ENCODE results near the gene C1QC.

The C1QC gene

GRCh38 chr1:22611530-22611947 lies 31.9 kb upstream of the C1QC start:
- TF ChIP-seq GATA2 (IDR thresholded peaks at IDR 0.05; ENCODE audit: low read depth, low read length), result no peak
- TF ChIP-seq GATA3 (IDR thresholded peaks at IDR 0.05; ENCODE audit: low read depth, low read length), result no peak

DNA sequence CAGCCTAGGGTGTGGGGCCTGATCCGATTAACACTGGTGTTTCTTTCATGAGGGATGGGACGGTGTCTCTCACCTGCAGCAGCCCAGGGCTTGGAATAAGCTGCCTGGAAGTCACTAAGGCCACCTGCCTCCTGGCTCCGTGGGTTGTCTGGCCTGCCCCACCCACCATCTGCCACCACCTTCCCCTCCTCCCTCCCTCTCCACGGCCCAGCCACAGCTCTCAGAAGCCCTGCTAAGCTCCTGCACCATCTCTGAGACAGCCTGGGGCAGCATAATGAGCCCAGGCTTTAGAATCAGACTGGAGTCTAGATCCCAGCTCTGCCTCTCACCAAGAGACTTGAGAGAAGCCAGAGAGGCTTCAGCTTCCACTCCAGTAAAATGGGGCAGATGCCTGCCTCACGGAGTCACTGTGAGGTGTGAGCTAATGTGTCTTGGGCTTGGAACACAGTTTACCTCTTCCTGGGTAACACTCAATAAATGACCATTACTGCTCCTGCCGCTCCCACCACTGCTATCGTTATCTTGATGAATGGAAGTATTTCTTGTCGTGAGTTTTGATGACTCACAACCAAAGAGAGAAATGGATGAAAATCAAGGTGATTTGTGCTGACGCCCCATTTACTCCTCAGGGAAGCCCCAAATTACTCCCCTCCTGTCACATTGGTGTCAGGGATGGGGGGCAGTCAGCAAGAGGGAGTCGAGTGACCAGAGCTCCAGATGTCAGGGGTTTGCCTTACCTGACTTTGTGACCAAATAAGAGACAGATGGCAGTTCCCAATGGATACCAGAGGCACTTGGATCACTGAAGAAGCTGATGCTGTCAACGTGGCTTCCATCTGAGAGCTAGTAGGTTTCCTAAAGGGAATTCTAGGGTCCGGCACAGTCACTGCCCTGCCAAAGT lies 30.5 kb upstream of the C1QC start:
- no peak for TF ChIP-seq GATA3 (IDR thresholded peaks at IDR 0.05; ENCODE audit: low read depth, low read length)
- TF ChIP-seq GATA2 (IDR thresholded peaks at IDR 0.05; ENCODE audit: low read depth, low read length), result no peak

DNA sequence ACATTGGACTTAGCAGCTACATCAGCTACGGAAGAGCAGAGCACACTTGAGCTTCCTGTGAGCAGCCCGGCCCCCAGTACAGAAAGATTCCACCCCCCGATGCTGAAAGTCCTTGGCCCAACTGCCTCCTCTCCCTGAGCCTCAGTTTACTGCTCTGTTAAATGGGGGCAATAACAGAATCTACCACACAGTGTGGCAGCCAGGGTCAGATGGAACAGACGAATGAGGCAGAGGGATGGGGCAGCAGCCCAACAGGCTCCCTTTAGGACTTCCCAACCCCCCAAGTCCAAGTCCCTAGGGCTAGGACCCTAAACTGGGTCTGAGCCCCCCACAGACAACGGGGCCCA lies 29.9 kb upstream of the C1QC start:
- TF ChIP-seq GATA3 (IDR thresholded peaks at IDR 0.05; ENCODE audit: low read depth, low read length), result no peak
- no peak for TF ChIP-seq GATA2 (IDR thresholded peaks at IDR 0.05; ENCODE audit: low read depth, low read length)

- no peak for TF ChIP-seq GATA2 (IDR thresholded peaks at IDR 0.05; ENCODE audit: low read depth, low read length)
- TF ChIP-seq GATA3 (IDR thresholded peaks at IDR 0.05; ENCODE audit: low read depth, low read length), result no peak
These were observed 29.5 kb upstream of the C1QC start for GRCh38 chr1:22613951-22614350.

DNA sequence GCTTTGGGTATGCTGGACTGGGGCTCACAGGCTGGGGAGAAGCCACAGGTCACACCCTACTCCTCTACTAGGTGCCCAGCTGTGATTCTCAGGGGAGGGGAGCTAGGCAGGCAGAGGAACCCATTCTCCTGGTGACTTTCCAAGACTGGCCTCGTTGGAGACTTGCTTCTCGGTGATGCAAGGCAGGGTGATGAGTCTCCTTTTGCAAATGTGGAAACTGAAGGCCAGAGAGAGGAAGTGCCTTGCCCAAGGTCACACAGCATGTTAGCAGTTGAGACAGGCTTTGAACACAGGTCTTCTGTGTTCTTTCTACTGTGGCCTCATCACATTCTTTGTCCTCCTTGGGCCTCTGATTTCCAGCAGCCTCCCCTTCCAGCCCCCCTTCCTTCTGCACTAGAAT lies 27.5 kb upstream of the C1QC start:
- no peak for TF ChIP-seq GATA2 (IDR thresholded peaks at IDR 0.05; ENCODE audit: low read depth, low read length)
- no peak for TF ChIP-seq GATA3 (IDR thresholded peaks at IDR 0.05; ENCODE audit: low read depth, low read length)

- TF ChIP-seq GATA3 (IDR thresholded peaks at IDR 0.05; ENCODE audit: low read depth, low read length), result no peak
- TF ChIP-seq GATA2 (IDR thresholded peaks at IDR 0.05; ENCODE audit: low read depth, low read length), result no peak
These were observed 26.9 kb upstream of the C1QC start for GRCh38 chr1:22616571-22616970.

GRCh38 chr1:22618056-22618455 lies 25.4 kb upstream of the C1QC start:
- TF ChIP-seq GATA3 (IDR thresholded peaks at IDR 0.05; ENCODE audit: low read depth, low read length) (no peak), GATA2 (IDR thresholded peaks at IDR 0.05; ENCODE audit: low read depth, low read length) (no peak)

- TF ChIP-seq GATA2 (IDR thresholded peaks at IDR 0.05; ENCODE audit: low read depth, low read length), result no peak
- TF ChIP-seq GATA3 (IDR thresholded peaks at IDR 0.05; ENCODE audit: low read depth, low read length), result no peak
These were observed 24.2 kb upstream of the C1QC start for GRCh38 chr1:22619252-22619651.

DNA sequence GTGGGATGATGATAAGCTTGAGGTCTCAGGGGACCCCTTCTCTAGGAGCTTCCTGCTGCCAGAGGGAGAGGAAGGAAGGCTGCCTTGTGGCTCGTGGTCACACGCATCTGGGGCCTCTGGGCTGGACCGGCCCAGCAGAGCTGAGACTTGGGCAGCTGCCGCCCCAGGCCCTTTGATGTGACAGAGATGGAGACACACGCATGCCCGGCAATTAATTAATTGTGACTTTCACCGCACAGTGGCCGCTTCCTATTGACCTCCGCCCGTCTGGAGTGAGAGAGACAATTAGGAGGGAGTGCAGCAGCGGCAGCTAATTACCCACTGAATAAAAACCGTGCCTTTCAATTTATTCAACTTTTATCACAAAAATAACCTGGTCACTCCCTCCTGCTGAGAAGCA lies 23.6 kb upstream of the C1QC start:
- no peak for TF ChIP-seq GATA3 (IDR thresholded peaks at IDR 0.05; ENCODE audit: low read depth, low read length)
- TF ChIP-seq GATA2 (IDR thresholded peaks at IDR 0.05; ENCODE audit: low read depth, low read length), result no peak

- TF ChIP-seq GATA3 (IDR thresholded peaks at IDR 0.05; ENCODE audit: low read depth, low read length), result no peak
- no peak for TF ChIP-seq GATA2 (IDR thresholded peaks at IDR 0.05; ENCODE audit: low read depth, low read length)
These were observed 21.7 kb upstream of the C1QC start for GRCh38 chr1:22621761-22622160.

DNA sequence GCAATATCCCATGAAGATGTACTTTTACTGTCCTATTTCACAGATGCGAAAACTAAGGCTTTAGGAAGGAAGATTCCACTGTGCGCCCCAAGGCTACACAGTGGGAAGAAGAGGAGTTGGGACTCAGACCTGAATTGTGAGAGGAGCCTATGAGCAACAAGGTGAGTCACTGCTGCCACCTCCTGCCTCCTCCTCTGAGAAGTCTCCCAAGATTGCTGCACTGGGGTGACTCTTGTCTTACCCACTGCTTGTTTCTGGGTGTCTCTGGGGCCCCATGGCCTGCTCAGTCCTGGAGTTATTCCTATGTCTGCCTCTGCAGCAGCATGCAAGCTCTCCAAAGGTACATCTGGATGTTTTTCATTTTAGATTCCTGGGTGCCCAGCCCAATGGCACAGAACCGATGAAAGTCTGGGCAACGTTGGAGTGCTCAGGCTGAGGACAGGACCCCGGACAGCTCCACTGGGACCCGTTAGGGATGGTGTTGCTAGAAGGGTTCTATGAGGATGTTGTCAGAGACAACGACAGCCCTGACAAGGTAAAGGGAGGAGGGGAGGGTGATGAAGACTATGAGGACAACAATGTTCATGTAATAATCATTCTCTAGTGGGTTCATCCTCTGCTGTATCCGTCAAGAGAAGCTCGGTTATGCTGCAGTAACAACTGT lies 18.0 kb upstream of the C1QC start:
- TF ChIP-seq GATA3 (IDR thresholded peaks at IDR 0.05; ENCODE audit: low read depth, low read length), result no peak

- TF ChIP-seq GATA2 (IDR thresholded peaks at IDR 0.05; ENCODE audit: low read depth, low read length) (no peak), GATA3 (IDR thresholded peaks at IDR 0.05; ENCODE audit: low read depth, low read length) (no peak)
These were observed 16.9 kb upstream of the C1QC start for GRCh38 chr1:22626237-22627157.

DNA sequence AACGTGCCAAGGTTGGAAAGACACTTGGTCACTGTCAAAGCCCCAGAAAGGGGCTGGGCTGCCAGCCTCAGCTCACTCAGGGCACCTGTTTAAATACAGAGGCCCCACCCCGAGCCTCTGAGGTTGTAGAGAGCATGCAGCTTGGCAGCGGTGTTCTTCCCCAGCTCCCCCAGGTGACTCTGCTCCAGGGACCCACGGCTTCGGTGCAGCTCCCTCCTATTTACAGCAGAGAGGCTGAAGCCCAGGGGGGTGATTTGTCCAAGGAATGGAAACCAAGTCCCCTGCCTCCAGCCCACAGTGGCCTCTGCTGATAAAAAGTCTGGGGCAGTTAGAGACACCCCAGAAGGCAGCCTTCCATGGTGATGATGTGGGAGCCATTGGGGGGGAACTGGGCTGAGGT lies 16.1 kb upstream of the C1QC start:
- no peak for TF ChIP-seq GATA3 (IDR thresholded peaks at IDR 0.05; ENCODE audit: low read depth, low read length)
- no peak for TF ChIP-seq GATA2 (IDR thresholded peaks at IDR 0.05; ENCODE audit: low read depth, low read length)

Data from SH-SY5Y (cell line).